SK-N-SH (cell line): ENCODE measurements around the gene PNPLA1. TPM values are rescaled to one million over a fixed set of nuclear protein-coding genes. Genes with fewer than 3 reads are reported as not detected.

Experiments
- CTCF ChIA-PET: fragments of 300-600, 350-600 bp; formaldehyde crosslinking; extraction: SDS; loops from one replicate; lab custom pipeline; 2021; lab: Yijun Ruan, JAX
- POLR2A ChIA-PET: fragments of 350-600 bp; sonication (Branson Sonifier 250); formaldehyde crosslinking; extraction: SDS; loops from one replicate; lab custom pipeline; 2020; ENCODE audit warnings: antibody characterized with exemption, inconsistent platforms; lab: Yijun Ruan, JAX
- DNase-seq: peaks from one replicate; pipeline ENCODE4 v3.0.0; 2012
- H2AFZ ChIP-seq: fragments of 200-600 bp; sonication (generic); 2 replicates; pipeline ENCODE4 v1.8.1; 2016; ENCODE audit warnings: antibody characterized with exemption, mild to moderate bottlenecking, low read depth
- H3F3A ChIP-seq: fragments of 200-600 bp; sonication (generic); replicated peaks from 2 replicates; pipeline ENCODE3; 2016; ENCODE audit warnings: antibody characterized with exemption, mild to moderate bottlenecking; ENCODE audit not compliant: insufficient read depth
- H3K27ac ChIP-seq, 2 experiments: fragments of 200-500 bp in 1 of 2; fragments of 200-600 bp in 1 of 2; sonication (Bioruptor generic) in 1 of 2; sonication (generic), shearing (Covaris generic) in 1 of 2; 2 replicates each; pipeline versions ENCODE4 v1.5.1 to v1.6.1; 2014 to 2016; ENCODE audit warnings: low read depth in 2 of 2, inconsistent platforms in 1 of 2, low read length in 1 of 2, mild to moderate bottlenecking in 1 of 2, mixed read lengths in 1 of 2
- H3K27me3 ChIP-seq: fragments of 200-600 bp; sonication (generic), shearing (Covaris generic); 2 replicates; pipeline ENCODE4 v1.6.1; 2016; ENCODE audit warnings: mixed run types; ENCODE audit not compliant: insufficient read depth
- H3K36me3 ChIP-seq, 2 experiments: fragments of 200-500 bp in 1 of 2; fragments of 200-600 bp in 1 of 2; sonication (Bioruptor generic) in 1 of 2; sonication (generic) in 1 of 2; replicated peaks in 1 of 2; 2 replicates each; pipeline versions ENCODE3 to v1.5.1; 2014 to 2016; ENCODE audit warnings: low read length in 1 of 2, mild to moderate bottlenecking in 1 of 2; ENCODE audit not compliant: insufficient read depth in 2 of 2, control insufficient read depth in 1 of 2
- H3K4me1 ChIP-seq, 2 experiments: fragments of 200-500 bp in 1 of 2; fragments of 200-600 bp in 1 of 2; sonication (Bioruptor generic) in 1 of 2; sonication (generic), shearing (Covaris generic) in 1 of 2; 2 replicates each; pipeline versions ENCODE4 v1.5.1 to v1.6.1; 2014 to 2016; ENCODE audit warnings: low read depth in 1 of 2, low read length in 1 of 2, mixed run types in 1 of 2; ENCODE audit not compliant: insufficient read depth in 2 of 2, control insufficient read depth in 1 of 2
- H3K4me2 ChIP-seq: fragments of 200-600 bp; sonication (generic), shearing (Covaris generic); 2 replicates; pipeline ENCODE4 v1.6.1; 2017; ENCODE audit warnings: mixed run types
- H3K4me3 ChIP-seq, 2 experiments: fragments of 200-500 bp in 1 of 2; fragments of 200-600 bp in 1 of 2; sonication (Bioruptor generic) in 1 of 2; sonication (generic), shearing (Covaris generic) in 1 of 2; 2 replicates each; pipeline versions ENCODE4 v1.5.1 to v1.8.1; 2014 to 2016; ENCODE audit warnings: low read depth in 2 of 2, inconsistent platforms in 1 of 2, low read length in 1 of 2, mild to moderate bottlenecking in 1 of 2, mixed read lengths in 1 of 2, moderate library complexity in 1 of 2
- H3K79me2 ChIP-seq: fragments of 200-600 bp; sonication (generic); 2 replicates; pipeline ENCODE4 v1.8.1; 2017; ENCODE audit warnings: mild to moderate bottlenecking; ENCODE audit not compliant: insufficient read depth
- H3K9ac ChIP-seq: fragments of 200-600 bp; sonication (generic); 2 replicates; pipeline ENCODE4 v1.6.1; 2017; ENCODE audit warnings: mixed run types
- H3K9me2 ChIP-seq: fragments of 200-600 bp; sonication (generic); 2 replicates; pipeline ENCODE4 v1.6.1; 2017; ENCODE audit warnings: mixed run types
- H3K9me3 ChIP-seq: fragments of 200-600 bp; sonication (generic); 2 replicates; pipeline ENCODE4 v1.6.1; 2017; ENCODE audit warnings: mixed run types, mild to moderate bottlenecking, moderate library complexity
- H4K20me1 ChIP-seq: fragments of 200-600 bp; sonication (generic); 2 replicates; pipeline ENCODE4 v1.6.1; 2017; ENCODE audit warnings: mild to moderate bottlenecking, mixed run types; ENCODE audit not compliant: insufficient read depth
- ELF1 ChIP-seq: IDR thresholded peaks from 2 replicates; pipeline ENCODE4 v1.4.0; 2012
- JUND ChIP-seq: IDR thresholded peaks from 2 replicates; pipeline ENCODE4 v1.4.0; 2012
- MAX ChIP-seq: IDR thresholded peaks from 2 replicates; pipeline ENCODE4 v1.4.0; 2012; ENCODE audit warnings: low read depth
- MEF2A ChIP-seq: IDR thresholded peaks from 2 replicates; pipeline ENCODE4 v1.4.0; 2012; ENCODE audit warnings: low read depth, borderline replicate concordance
- NRF1 ChIP-seq: IDR thresholded peaks from 2 replicates; pipeline ENCODE4 v1.6.1; 2012; ENCODE audit warnings: low read depth, mild to moderate bottlenecking, low read length
- RCOR1 ChIP-seq: fragments of 150-350 bp; IDR thresholded peaks from 2 replicates; pipeline ENCODE4 v1.6.1; 2017; ENCODE audit warnings: antibody characterized with exemption, low read length
- REST ChIP-seq: IDR thresholded peaks from 2 replicates; pipeline ENCODE4 v1.6.1; 2012; ENCODE audit warnings: mild to moderate bottlenecking, low read depth, low read length, moderate library complexity
- SIN3A ChIP-seq: IDR thresholded peaks from 2 replicates; pipeline ENCODE4 v1.6.1; 2012; ENCODE audit warnings: low read depth, mild to moderate bottlenecking, low read length, moderate library complexity, borderline replicate concordance
- SMC3 ChIP-seq: IDR thresholded peaks from 2 replicates; pipeline ENCODE4 v1.6.1; 2012; ENCODE audit warnings: low read depth, low read length, improper control_type of control experiment
- TEAD4 ChIP-seq: IDR thresholded peaks from 2 replicates; pipeline ENCODE4 v1.4.0; 2012; ENCODE audit warnings: mild to moderate bottlenecking, borderline replicate concordance; ENCODE audit not compliant: insufficient read depth
- WGBS: methylation state at CpG from one replicate; pipeline ENCODE4 v1.1.6; 2017; ENCODE audit warnings: low lambda C conversion rate; 5-methylcytosine and 5-hydroxymethylcytosine counted together
- polyA plus RNA-seq, 3 experiments: library from polyadenylated mRNA; depleted of rRNA; stranded (reverse); fragments of >200 nt; gene quantifications; 2 replicates each; pipeline ENCODE4 v1.2.3, GENCODE V29; 2012
- TF ChIP-seq, protein P1 (sequence below): fragments of 200-600 bp; sonication (generic); IDR thresholded peaks from 2 replicates; pipeline ENCODE4 v1.6.1; 2017; ENCODE audit warnings: antibody characterized with exemption, mild to moderate bottlenecking, moderate library complexity

PNPLA1 gene
- polyA plus RNA-seq, 1 of the 3 experiments (the other 2 are of a cell fraction) = not detected

DNA sequence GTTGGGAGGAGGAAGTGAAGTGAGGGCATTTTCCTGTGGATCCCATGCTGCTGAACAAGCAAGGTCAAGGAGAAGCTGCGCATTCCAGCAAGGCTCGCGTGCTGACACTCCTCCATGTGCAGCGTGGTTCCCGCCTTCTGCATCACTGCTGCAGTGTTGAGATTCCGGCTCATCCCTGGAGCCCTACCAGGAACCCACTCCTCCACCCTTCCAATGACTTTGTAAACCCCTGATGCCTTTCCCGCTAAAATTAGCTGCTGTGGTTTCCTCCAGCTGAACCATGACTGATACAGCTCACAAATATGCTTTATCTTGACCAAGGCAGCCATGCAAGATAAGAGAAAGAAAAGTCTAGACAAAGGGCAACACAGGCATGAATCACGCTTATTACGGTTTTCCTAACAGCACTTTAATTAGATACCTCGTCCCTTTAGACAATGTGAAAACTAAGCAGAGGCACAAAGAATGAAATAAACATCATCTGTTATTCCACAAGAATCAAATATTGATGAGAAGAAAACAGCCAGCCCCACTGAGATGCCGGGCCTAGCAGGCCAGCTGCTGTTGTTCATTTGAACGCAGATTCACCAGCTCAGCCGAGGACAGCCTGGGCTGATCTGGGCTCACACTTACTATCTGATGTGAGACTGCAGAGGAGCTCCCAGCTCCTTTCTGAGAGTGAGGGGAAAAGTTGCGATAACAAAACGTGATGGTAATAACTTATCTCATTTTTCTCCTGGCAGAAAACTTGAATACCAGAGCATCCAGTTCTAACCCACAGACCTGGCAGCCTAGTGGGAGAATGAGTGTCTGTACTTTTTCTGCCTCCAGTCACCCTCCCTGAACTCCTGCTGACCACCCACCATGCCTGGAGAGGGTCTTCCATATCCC, 81.1 kb downstream of the PNPLA1 start (continued):
- TF ChIP-seq REST = no peak
- no peak for TF ChIP-seq TEAD4
- TF ChIP-seq MAX = peak; percentile 20; the same call in 1 of the 2 replicates
- TF ChIP-seq SIN3A = no peak

- no peak overlapping the region for H3K9ac ChIP-seq
- ChIA-PET POLR2A (no interaction called here), CTCF (interaction anchor here (0.6 to 6.0 kb wide), 3 partner anchors 12 to 51 kb away, joined by 3 to 42 read pairs (median 8); no protein-coding TSS in a partner anchor)
- no peak for TF ChIP-seq RCOR1
- no peak for TF ChIP-seq SMC3
- no peaks in the 10 kb centered on the region for H3F3A ChIP-seq
- H3K4me1 ChIP-seq = peaks cover under 1 to 9% of the 10 kb centered on the region in 2 experiments; a peak in 2 of 4 replicates
- no peaks in the 10 kb centered on the region for H3K9me3 ChIP-seq
- H3K27ac ChIP-seq = no peak overlapping the region
- no peak overlapping the region for H2AFZ ChIP-seq
- no peak for DNase-seq
- no peak overlapping the region for H3K4me2 ChIP-seq
- H4K20me1 ChIP-seq = no peaks in the 10 kb centered on the region
- H3K4me3 ChIP-seq = no peak overlapping the region
- no peaks in the 10 kb centered on the region for H3K27me3 ChIP-seq
- no peaks in the 10 kb centered on the region for H3K9me2 ChIP-seq
- no peaks in the 10 kb centered on the region for H3K36me3 ChIP-seq
- H3K79me2 ChIP-seq = no peaks in the 10 kb centered on the region
- WGBS = 64% methylated on average over 8 of the region's 8 CpGs
These were observed 82.8 kb downstream of the PNPLA1 start for GRCh38 chr6:36352477-36353157.

- no peak for DNase-seq
- no peak overlapping the region for H2AFZ ChIP-seq
- no peaks in the 10 kb centered on the region for H3K79me2 ChIP-seq
- H3K4me3 ChIP-seq = no peak overlapping the region
- H3K9me2 ChIP-seq = no peaks in the 10 kb centered on the region
- no peaks in the 10 kb centered on the region for H3K36me3 ChIP-seq
- WGBS = 35% methylated on average over 4 of the region's 4 CpGs
- peaks cover 0 to 12% of the 10 kb centered on the region in 2 experiments; a peak in 2 of 4 replicates for H3K4me1 ChIP-seq
- no peak overlapping the region for H3K9ac ChIP-seq
- H3K27me3 ChIP-seq = no peaks in the 10 kb centered on the region
- H4K20me1 ChIP-seq = no peaks in the 10 kb centered on the region
- ChIA-PET POLR2A (no interaction called here), CTCF (interaction anchor here (0.6 to 6.0 kb wide), 3 partner anchors 13 to 51 kb away, joined by 3 to 42 read pairs (median 8); no protein-coding TSS in a partner anchor)
- no peaks in the 10 kb centered on the region for H3K9me3 ChIP-seq
- no peaks in the 10 kb centered on the region for H3F3A ChIP-seq
- H3K27ac ChIP-seq = no peak overlapping the region
- no peak overlapping the region for H3K4me2 ChIP-seq
- no peak for TF ChIP-seq MEF2A
- no peak for TF ChIP-seq NRF1
- TF ChIP-seq, protein P1, sequence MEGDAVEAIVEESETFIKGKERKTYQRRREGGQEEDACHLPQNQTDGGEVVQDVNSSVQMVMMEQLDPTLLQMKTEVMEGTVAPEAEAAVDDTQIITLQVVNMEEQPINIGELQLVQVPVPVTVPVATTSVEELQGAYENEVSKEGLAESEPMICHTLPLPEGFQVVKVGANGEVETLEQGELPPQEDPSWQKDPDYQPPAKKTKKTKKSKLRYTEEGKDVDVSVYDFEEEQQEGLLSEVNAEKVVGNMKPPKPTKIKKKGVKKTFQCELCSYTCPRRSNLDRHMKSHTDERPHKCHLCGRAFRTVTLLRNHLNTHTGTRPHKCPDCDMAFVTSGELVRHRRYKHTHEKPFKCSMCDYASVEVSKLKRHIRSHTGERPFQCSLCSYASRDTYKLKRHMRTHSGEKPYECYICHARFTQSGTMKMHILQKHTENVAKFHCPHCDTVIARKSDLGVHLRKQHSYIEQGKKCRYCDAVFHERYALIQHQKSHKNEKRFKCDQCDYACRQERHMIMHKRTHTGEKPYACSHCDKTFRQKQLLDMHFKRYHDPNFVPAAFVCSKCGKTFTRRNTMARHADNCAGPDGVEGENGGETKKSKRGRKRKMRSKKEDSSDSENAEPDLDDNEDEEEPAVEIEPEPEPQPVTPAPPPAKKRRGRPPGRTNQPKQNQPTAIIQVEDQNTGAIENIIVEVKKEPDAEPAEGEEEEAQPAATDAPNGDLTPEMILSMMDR = no peak
- no peak for TF ChIP-seq JUND
- TF ChIP-seq REST = no peak
- no peak for TF ChIP-seq SIN3A
- no peak for TF ChIP-seq ELF1
These were observed 83.6 kb downstream of the PNPLA1 start for GRCh38 chr6:36353411-36353915.
